Middle frontal gyrus (tissue), 1 donor: ENCODE measurements around the gene SLC30A4.
"Not testable (repeated sequence)": the region's sequence is repeated elsewhere in the genome, so short reads cannot be mapped to it uniquely, and the experiment has no call there.

Experiments used
- DNase-seq: peaks from one replicate; pipeline ENCODE4 v3.0.0-alpha.2; 2015; ENCODE audit warnings: low spot score; ENCODE audit errors: extremely low spot score

Gene SLC30A4

DNA sequence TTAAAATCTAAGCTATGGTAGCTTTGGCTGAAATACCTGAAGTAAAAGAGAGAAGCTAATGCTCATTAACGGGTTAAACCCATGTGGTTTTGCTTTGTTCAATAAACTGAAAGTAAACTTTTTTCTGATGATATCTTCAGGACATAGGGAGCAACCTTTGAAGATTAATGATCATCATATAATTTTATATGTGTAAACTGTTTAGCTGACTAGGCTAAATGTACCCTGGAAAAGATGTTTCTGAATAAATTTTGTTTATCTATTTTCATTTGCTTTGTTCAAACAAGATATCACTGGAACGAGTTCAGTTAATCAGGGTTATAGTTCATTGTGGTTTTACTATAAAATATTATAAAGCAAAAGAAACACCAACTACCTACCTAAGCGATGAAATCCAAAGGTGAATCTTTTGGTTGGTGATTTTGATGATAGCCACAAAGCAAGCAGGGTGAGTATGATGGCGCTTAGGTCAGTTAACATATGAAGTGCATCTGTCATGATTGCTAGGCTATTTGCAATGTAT, 11.7 kb downstream of the SLC30A4 start:
- DNase-seq = no peak

DNA sequence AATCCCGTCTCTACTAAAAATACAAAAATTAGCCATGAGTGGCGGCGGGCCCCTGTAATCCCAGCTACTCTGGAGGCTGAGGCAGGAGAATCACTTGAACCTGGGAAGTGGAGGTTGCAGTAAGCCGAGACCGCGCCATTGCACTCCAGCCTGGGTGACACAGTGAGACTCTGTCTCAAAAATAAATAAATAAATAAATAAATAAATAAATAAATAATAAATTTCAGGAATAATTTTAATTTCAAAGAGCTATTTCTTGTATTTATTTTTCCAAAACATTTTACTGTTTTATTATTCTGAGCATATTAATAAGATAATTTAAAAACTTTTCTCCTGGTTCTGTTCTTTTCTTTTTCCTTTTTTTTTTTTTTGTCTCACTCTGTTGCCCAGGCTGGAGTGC, 15.4 kb downstream of the SLC30A4 start:
- DNase-seq = not testable (repeated sequence)

DNA sequence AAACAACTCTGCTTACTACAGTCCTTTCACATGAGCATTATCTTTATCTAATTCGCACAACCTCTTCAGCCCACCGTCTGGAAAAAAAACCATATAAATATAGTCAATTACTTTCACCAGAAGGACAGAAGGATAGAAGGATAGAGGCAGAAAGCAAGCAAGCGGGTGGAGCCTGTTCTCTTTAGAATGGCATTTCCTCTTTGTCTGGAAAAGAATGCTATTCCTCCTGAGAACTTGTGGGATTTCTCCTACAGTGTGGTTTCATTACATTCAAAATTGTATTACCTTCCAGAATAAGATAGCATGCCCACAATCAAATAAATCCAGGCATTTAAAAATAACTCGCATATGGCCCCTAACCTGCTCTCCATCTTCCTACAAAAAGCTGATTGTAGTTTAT, 23.1 kb downstream of the SLC30A4 start:
- DNase-seq = no peak

DNA sequence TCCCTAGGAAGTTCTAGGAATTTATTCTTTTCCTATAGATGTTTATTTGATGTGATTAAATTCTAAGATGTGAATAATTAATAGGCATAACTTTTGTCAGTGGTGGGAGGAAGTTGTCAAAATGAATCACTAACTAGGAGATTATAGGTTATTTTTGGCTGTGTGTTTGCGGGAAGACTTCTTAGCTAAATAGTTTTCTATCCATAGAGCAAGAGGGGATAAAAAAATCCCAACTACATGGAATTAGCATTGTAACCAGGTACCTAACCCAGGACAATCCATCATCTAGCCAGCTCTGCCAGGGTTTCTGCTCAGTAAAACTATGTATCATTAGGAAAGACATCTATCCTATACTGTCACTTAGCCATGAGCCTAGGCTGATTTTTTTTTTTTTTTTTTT, 23.9 kb downstream of the SLC30A4 start:
- no peak for DNase-seq

DNA sequence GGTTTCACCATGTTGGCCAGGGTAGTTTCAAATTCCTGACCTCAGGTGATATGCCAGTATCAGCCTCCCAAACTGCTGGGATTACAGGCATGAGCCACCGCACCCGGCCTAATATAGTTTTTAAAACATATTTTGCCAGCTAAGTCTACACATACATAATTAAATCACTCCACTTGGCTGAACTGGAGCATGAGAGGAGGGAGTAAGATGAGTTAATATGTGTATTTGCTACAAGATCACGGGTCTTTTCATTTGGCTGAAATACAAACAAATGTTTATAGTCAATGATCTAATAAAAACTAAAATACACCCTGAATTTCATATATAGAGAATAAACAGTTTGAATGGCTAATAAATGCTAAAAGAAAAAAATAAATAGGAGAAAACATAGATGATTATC, 25.3 kb downstream of the SLC30A4 start:
- DNase-seq = no peak

DNA sequence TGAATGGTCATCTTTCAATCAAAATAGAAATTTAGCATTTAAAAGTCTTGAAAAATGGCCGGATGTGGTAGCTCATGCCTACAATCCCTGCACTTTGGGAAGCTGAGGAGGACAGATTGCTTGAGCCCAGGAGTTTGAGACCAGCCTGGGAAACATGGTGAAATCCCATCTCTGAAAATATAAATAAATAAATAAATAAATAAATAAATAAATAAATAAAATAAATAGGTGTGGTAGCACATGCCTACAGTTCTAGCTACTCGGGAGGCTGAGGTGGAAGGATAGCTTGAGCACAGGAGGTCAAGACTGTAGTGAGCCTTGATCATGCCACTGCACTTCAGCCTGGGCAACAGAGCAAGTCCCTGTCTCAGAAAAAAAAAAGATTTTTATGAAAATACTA, 25.9 kb downstream of the SLC30A4 start:
- no peak for DNase-seq

DNA sequence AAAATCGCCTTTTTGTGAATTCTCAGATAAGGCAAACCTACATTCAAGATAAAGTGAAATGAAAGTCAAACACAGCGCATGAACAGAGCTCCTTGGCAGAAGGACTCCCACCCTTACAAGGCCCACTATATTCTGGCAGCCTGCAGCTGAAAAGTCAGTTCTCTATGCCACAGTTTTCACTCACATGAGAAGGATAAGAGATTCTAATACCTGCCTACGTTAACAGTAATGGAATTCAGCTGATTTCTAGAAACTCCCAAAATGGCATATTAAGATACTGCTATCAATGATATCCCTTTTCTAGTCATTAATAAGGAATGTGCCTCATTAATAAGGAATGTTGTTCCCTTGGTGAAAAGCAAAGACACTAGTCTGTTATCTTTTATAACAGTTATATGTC, 27.0 kb downstream of the SLC30A4 start:
- DNase-seq = no peak

DNA sequence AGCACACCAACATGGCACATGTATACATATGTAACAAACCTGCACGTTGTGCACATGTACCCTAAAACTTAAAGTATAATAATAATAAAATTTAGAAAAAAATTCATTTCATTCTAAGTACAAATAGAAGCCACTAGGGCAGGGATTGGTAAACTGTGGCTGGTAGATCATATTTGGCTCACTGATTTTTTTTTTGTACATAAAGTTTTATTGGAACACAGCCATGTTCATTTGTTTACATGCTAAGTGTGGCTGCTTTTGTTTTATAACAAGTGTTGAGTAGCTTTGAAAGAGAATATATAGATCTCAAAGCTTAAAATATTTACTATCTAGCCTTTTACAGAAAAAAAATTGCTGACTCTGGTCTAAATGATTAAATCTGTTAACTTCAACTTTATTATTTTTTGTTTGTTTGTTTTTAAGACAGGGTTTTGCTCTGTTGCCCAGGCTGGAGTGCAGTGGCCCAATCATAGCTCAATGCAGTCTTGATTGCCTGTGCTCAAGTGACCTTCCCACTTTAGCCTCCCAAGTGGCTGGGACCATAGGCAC, 32.8 kb downstream of the SLC30A4 start:
- DNase-seq = no peak

DNA sequence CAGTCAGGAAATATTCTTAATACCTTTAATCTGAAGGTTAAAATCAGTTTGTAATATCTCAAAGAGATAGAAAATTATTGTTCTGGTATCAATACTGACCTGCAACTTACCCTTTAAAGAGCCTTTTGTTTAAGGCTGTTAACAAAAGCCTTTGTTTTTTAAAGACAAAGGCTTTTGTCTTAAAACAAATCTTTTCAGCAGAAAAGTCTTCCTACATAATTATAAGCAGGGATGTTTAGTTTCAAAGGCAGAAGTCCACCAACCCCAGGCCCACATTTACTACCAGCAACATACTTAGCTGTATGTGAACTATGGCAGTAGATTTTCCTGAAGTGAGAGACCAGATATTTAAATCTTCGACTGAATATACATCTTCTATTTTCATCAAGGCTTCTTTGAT, 36.2 kb downstream of the SLC30A4 start:
- DNase-seq = no peak

DNA sequence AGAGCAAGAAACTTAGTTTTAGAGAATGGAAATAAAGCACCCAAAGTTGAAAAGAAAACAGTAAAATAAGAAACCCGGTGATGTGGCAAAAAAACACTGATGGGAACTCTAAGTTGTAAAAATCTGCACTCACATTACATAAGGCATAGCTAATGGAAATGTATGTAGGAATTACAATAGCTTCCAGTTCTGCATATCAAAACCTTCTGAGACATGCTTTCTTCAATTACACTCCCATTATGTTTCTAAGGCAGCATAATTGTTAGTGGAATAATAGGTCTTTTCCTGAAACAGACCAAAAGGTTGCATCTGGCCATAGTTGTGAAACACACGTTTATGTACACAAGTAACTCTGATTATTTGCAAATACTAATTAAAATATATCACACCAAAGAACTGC, 41.4 kb downstream of the SLC30A4 start:
- no peak for DNase-seq

DNA sequence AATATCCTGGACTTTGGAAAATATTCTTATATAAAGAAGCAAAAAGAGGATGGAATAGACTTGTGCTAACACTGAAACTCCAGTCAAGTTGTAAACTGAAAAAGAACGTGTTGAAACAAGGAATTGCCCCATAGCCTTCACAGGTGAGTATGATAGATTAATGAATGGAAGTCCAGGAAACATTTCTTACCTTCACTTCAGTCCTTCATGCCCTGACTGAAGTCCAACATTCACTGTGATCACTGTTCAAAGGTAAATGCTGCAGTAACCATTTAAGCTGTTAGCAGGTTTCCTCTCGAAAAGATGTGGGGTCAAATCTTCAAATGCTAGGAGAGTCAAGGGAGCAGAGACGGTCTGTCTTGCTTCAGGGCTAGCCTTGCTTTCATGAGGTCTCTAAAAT, 46.1 kb downstream of the SLC30A4 start:
- DNase-seq = no peak

DNA sequence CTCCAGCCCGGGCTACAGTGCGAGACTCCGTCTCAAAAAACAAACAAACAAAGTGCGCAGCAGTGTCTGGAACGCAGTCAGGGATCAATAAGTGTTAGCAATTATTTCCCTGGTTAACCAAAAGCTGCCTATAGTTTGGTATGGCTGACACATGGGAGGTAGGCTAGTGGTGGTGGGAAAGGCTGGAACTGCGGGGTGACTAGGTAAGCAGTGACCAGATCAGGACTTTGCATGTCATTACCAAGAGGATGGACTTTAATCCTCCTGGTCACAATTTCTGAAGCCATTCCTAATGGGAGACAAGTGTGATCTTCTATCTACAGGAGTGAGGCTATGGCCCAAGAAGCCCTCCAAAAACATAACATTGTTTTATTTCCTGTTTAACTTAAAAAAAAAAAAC, 47.8 kb downstream of the SLC30A4 start:
- DNase-seq = no peak

DNA sequence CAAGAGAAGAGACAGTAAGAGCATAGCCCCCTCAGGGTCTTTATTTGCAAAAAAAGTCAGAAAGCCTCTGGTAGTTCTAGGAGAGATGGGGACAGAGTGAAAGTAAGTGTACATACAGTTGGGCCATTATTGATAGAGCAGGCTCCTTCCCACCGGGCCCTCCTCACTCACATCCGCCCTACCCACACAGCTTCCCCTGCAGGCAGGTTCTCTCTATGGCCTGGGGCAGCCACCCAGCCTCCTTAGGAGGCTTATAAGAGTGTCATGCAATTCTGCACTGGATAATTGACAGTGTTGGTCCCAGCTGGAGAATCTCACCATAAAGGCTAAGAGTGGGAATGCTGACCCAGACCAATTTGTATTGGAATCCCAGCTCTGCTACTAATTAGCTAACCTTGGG, 49.5 kb downstream of the SLC30A4 start:
- DNase-seq = no peak

DNA sequence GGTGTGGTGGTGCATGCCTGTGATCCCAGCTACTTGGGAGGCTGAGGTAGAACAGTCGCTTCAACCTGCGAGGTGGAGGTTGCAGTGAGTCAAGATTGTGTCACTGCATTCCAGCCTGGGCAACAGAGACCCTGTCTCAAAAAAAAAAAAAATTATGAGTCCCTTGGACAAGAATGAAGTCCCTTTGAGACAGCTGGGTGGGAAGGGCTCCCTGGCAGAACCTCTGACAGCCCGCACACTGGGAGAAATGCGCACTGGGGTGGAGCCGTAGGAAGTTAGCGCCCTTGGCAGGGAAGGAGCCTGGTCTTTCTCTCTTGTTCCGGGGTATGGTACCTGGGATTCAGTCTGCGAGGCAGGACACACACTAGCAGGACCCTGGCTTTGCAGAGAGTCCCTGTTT, 51.4 kb downstream of the SLC30A4 start:
- DNase-seq = no peak

DNA sequence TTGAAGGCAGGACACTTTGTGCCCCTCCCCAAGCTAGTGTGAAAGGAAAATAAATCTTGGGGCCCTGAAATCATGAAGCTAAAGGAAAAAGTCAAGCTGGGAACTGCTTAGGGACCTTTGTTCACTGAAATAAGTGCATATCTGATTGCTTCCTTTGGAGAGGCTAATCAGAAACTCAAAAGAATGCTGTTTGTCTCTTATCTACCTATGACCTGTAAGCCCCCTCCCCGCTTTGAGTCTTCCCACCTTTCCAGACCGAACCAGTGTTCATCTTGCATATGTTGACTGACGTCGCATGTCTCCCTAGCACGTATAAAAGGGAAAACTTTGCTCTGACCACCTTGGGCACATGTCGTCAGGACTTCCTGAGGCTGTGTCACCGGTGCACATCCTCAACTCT, 53.1 kb downstream of the SLC30A4 start:
- DNase-seq = no peak

DNA sequence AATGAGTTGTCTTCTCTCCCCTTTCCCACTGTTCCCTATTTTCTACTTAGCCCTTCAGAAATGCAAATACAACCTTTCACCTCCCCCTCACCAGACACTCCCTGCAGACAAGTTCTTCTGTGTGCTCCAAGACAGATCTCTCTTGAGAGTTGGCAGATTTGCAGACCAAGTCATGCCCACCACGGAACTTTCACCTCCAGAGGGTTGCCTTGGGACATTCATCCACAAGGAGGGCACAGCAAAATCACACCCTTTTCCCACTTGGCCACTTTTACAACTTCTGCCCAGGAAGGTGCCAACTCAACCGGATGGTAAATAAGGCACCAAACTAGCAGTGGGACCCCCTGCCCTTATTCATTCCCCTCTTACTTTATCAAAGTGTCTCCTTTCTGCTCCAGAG, 53.5 kb downstream of the SLC30A4 start:
- no peak for DNase-seq

DNA sequence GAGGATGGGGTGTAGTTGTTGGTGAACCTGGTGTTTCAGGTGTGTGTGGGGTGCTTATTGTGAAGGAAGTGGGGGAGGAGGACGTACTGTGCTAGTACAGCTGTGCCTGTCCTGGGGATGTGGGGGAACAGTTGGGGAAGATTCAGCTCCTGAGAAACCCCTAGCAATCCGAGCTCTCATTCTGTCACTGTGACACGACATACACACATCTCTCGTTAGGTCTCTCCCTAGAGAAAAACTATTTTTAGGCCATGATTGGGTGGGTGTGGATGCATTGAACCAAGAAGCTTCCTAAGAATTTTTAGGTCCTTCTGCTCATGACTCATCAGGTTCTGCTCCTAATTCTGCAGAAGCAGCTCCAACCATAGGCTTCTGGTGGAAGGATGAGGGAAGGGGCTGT, 54.3 kb downstream of the SLC30A4 start:
- no peak for DNase-seq

DNA sequence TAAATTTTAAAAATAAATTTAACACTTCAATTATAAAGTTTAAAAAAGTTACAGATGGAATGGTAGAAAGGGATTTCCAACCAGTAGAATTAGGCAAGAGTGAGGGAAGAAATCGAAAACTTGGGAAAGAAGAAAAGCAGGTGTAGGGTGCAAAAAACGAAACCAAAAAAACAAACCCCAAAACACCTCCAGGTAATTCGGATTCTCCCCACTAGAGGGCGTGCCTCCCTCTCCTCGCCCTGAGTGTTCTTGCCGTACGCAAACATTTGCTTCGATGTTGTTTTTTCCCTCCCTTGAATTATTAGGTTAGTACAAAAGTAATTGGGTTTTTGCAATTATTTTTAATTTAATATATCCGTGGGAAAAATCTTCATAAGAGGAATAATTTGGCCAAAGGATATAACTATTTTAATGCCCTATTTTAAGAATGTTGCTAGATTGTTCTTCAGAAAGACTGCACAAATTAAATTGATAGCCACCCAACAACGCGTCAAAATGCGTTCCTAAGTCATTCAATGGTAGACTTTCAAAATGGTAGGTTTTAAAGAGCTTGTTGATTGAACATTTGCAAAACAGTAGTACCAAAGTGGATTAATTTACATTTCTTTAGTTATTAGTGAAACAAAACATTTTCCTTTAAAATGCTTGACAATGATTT, 63.7 kb downstream of the SLC30A4 start:
- no peak for DNase-seq

DNA sequence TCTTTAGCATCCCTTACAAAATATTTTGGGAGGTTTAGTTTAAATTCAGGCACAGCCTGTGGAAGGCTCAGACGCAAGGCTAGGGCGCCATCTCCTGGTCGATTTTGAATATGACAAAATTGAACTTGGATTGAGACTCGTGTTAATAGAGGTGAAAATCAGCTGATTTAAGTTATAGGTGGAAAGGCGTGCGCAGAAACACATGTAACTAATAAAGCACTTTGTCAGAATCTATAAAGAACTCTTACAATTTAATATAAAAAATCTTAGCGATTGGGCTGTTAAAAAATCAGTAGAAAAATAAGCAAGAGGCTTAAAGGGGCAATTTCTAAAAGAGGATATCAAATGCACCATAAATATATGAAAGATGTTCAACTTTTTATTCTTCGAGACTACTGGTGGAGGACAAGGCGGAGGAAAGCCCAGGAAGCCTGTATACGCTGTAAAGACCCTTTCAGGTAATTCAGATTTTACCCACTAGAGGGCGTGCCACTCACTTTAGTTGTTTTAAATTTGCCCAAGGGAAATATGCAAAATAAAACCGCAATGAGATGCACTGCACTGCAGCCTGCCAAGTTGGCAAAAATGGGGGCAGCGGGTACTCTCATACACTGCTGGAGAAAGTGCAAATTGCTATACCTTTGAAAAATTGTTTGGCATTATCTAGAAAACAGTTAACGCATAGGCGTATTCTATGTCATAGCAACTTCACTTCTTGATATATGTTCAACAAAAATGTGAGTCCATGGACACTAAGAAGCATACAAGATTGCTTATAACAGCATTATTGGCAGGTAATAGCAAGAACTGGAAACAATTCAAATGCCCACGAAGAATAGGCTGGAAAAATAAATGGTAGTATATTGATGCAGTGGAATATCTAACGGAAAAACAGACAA, 64.7 kb downstream of the SLC30A4 start:
- peak; percentile 84 for DNase-seq

DNA sequence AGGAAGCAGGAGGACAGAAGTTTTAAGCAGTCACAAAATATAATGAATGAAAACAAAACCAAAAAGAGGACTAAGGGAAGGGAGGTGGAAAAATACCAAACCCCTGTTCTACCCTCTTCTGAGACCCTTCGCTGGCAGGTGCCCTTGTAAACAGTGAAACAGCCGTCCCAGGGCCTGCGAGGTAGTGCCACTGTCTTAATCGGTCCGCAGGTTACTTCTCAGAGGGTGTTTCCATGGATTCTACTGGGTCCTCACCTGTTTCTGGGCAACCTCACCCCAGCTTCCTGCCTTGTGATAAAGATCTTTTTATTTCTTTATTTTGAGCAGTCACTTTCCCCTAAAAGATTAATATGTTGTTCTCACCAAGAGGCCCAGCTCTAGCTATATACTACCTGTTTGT, 65.3 kb downstream of the SLC30A4 start:
- no peak for DNase-seq

DNA sequence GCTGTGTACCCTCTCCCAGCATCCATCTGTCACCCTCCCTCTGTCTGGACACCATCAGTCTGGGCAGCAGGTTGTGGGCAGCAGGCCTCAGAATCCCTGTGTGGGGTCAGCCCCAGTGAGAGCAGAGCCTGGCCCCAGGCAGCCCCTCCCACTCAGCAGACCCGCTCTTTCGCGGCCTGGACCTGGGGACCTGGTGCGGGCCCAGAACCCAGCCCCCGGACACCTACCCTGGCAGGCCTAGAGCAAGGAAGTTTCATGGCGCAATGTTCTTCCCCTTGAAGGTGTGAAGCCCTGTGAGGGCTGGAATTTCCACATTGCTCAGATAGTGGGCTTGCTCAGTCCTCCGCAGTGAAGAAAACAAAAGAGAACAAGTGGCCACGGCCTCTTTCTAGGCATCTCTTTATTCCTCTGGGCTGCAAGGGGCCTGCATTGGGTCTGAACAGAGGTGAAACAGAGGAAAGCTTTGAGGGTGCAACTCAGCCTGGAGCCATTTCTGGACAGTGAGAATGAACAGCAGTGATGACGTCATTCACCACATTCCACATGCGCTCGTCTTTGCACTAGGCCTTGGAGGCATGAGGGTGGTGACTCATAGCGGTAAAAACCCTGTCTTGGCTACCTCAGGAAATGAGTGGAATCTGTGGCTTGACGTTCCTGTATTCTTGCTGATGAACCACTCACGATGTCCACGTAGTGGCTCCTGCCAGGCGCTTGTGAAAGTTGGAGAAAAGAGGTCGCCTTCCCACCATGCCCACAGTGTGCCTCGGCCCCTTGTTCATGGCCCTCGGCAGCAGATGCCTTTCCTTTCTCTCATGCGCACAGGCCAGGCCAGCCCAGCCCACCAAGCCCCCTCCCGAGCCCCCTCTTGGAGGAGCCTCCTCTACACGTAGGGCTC, 66.1 kb downstream of the SLC30A4 start:
- no peak for DNase-seq
